Amniotic stem cell (primary cell): ENCODE data around the gene INSC.

ENCODE experiments used
- DNase-seq: peaks from one replicate; lab custom pipeline; 2025; lab: John Stamatoyannopoulos, UW

INSC gene

GRCh38 chr11:15223318-15223717, 108.6 kb downstream of the INSC start:
- DNase-seq, result no peak

DNA sequence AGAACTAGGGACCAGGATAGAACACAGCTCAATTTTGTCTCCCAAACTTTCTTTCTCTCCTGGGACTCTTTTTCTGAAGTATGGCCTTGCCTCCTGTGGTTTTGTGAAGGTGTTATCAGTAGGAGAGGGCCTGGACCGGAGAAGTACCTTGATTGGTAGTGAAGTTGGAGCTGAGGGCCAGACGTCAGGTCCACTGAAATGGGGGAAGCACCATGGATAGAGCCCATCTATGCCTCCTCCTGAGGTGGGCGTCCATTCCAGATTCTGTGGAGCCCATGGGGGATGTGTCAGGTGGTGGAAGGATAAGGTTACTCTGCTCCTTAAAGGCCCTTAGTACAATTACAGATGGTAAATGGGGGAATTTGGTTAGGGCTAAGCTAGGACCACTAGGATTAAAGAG, 109.7 kb downstream of the INSC start:
- DNase-seq, result no peak

- DNase-seq, result no peak
Observed at GRCh38 chr11:15227011-15227410, 112.3 kb downstream of the INSC start.

GRCh38 chr11:15228331-15228849, 113.7 kb downstream of the INSC start:
- DNase-seq, result no peak

DNA sequence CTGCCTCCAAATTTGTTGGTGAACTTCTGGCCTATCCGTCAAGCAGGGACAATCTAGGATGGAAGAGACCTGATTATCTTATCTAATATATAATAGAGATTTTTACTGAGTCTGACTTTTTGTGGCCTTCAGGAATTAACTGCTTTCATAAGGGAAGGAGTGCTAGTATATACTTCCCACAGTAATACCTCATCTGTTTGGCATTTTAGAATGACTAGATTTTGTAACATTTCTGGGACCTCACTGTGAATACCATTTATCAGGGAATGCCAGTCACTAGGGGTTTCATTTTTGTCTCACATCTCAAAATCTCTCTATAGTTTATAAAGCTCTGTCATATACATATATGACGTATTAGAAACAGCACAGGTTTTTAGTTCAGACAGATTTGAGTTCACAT, 114.3 kb downstream of the INSC start:
- DNase-seq, result no peak

- DNase-seq, result no peak
Observed at GRCh38 chr11:15232496-15232895, 117.8 kb downstream of the INSC start.

- DNase-seq, result no peak
Observed at GRCh38 chr11:15233371-15234165, 118.8 kb downstream of the INSC start.

DNA sequence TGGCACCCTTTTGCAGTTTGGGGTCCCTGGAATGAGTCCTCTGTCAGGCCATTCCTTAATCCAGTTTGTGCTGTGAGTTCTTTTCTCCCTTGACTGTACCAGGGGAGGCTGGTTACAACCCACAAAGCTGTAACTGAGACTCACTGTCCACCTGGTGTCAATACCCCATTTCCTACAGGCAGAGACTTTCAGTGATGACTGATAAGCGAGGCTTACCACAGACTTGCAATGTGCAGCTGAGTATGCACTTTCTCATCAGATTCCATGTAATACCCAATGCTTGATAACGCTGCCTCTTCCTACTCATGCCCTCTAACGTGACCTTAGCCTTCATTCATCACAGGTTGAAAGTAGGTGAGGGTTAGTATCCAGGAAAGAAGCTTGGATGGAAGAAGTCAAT, 120.1 kb downstream of the INSC start:
- DNase-seq, result no peak

- no peak for DNase-seq
Observed at GRCh38 chr11:15236559-15236958, 121.8 kb downstream of the INSC start.

- DNase-seq, result no peak
Observed at GRCh38 chr11:15238856-15239255, 124.1 kb downstream of the INSC start.

GRCh38 chr11:15248749-15249148, 134.0 kb downstream of the INSC start:
- no peak for DNase-seq

DNA sequence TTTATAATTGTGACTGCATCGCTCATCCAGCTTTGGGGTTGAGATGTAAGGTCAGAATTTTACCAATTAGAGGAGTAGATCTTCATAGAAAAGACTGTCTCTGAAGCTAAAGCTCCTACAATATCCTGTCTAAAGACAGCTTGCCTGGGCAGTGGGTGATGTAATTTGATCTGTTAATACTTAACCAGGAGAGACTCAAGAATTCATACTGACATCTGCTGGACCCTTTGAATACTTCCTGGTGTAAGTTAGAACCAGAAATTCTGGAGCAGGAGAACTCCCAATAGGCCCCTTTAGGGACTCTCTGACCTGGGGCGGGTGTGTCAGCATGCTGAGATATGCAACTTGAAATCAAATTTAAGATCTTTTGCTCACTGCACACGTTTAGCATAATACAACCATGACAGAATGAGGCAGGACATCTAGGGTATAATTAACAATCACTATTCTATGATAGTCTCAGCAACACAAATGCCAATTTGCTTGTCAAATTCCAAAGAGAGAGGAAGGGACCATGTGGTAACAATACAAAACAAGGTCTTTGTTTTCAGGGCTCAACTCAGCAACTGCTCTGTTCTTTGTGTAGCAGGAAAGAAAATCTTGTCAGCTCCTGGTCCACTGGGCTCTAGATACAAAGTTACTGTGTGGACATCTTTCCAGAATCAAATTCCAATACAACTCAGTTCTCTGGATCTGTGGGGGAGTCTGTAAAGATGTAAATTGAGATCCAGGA, 143.9 kb downstream of the INSC start:
- DNase-seq, result no peak

- no peak for DNase-seq
Observed at GRCh38 chr11:15266999-15267398, 152.3 kb downstream of the INSC start.

GRCh38 chr11:15268598-15268997, 153.9 kb downstream of the INSC start:
- DNase-seq, result no peak

GRCh38 chr11:15275141-15275540, 160.4 kb downstream of the INSC start:
- DNase-seq, result no peak

DNA sequence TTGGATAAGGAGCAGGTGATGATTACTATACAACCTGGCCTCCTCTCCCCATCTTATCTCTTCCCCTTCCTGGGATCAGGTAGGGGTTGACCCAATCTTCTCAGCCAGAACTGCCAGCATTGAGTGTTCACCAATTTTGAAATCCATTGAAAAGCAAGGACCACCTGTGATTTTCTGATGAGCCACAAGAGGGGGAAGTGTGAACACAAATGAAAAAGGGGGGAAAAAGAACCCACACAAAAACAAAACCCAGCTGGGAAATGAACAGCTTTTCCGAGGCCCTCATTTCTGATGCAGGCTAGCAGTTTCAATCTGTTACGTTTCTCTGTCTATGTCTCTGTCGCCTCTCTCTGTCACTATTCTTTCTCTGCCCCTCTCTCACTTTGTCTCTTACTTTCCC, 161.9 kb downstream of the INSC start:
- DNase-seq, result no peak

- DNase-seq, result peak; percentile 0
Observed at GRCh38 chr11:15278128-15278527, 163.4 kb downstream of the INSC start.

GRCh38 chr11:15280393-15280792, 165.7 kb downstream of the INSC start:
- no peak for DNase-seq

GRCh38 chr11:15282754-15283153, 168.0 kb downstream of the INSC start:
- no peak for DNase-seq

- no peak for DNase-seq
Observed at GRCh38 chr11:15286465-15286864, 171.7 kb downstream of the INSC start.

DNA sequence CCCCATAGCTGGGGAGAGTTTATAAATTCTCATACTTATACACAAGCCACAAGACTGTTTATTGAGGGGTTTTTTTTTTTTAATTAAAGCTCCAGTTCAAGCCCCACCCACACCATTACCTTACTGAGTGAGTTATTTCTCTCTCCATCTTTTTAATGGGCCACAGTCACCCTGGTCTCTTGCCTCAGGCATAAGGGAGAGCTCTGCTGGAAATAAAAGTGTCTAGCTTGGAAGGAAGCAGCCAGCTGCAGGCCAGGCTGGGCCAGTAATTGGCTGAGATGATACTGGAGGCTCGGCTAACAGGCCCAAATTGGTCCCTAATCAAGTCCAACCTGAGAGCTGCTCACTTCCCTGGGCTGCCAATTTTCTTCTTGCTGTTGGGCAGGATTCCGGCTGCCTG, 174.1 kb downstream of the INSC start:
- no peak for DNase-seq

- no peak for DNase-seq
Observed at GRCh38 chr11:15289723-15290122, 175.0 kb downstream of the INSC start.

DNA sequence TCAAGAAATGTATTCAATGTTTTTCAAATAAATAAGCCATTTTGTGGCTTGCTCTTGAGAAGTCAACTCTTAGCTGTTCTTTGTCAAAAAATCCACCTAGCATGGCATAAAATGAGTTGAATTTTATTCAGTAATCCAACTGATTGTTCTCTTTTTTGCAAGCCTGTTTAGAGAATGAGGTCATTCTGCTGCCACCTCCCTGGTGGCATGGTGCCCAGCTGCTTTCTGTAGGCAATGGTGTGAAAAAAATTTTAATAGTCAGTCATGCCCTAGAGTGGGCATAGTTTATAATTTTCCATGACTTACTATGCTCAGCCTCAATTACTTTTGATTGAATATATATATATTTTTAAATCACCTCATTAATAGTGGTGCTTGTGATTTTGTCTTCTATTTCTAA, 177.2 kb downstream of the INSC start:
- DNase-seq, result no peak
